Uterus (tissue), 4 donors: ENCODE data around the gene INPP5J. TPM values are rescaled to one million over a fixed set of nuclear protein-coding genes. Genes with fewer than 3 reads are reported as not detected.

Source experiments
- DNase-seq, 2 donors: peaks; one replicate each; pipeline ENCODE4 v3.0.0-alpha.2; 2019 to 2020
- H3K27ac ChIP-seq, 2 donors: fragments of 200-600 bp; sonication (generic); 1 replicate in 1 of 2; 2 replicates in 1 of 2; pipeline ENCODE4 v1.5.1; 2016 to 2018
- H3K27me3 ChIP-seq, 2 donors: fragments of 200-600 bp; sonication (generic); one replicate each; pipeline ENCODE4 v1.5.1; 2018 to 2019; ENCODE audit warnings: control low read depth in 1 of 2
- H3K36me3 ChIP-seq, 2 donors: fragments of 200-600 bp; sonication (generic); one replicate each; pipeline ENCODE4 v1.5.1; 2019; ENCODE audit warnings: control low read depth in 1 of 2
- H3K4me1 ChIP-seq, 2 donors: fragments of 200-600 bp; sonication (generic); one replicate each; pipeline ENCODE4 v1.5.1; 2018 to 2019; ENCODE audit warnings: control low read depth in 1 of 2
- H3K4me3 ChIP-seq, 2 donors: fragments of 200-600 bp; sonication (generic); 1 replicate in 1 of 2; 2 replicates in 1 of 2; pipeline ENCODE4 v1.5.1; 2018 to 2019; ENCODE audit warnings: mild to moderate bottlenecking in 1 of 2
- H3K9me3 ChIP-seq, 2 donors: fragments of 200-600 bp; sonication (generic); one replicate each; pipeline ENCODE4 v1.5.1; 2019; ENCODE audit warnings: control low read depth in 1 of 2
- POLR2A ChIP-seq, 2 donors: fragments of 450-650 bp; IDR thresholded peaks; one replicate each; pipeline ENCODE4 v1.6.1; 2016; ENCODE audit warnings: antibody characterized with exemption in 2 of 2, mild to moderate bottlenecking in 1 of 2, moderate library complexity in 1 of 2
- intact Hi-C: fragments of 100-400 bp; cut with DNase I; formaldehyde crosslinking; loops from one replicate; pipeline ENCODE4 v1.15.1; 2023; ENCODE audit warnings: low total_unique reads
- total RNA-seq, 4 donors: library from RNA; depleted of rRNA in 3 of 4; stranded (reverse); fragments of >200 nt in 3 of 4; gene quantifications; one replicate each; pipeline versions ENCODE4 v1.1.0 to v1.2.4, GENCODE V29; 2014 to 2023
- TF ChIP-seq, protein P1 (sequence below), 4 experiments: fragments of 200-600 bp in 2 of 4; fragments of 450-650 bp in 2 of 4; sonication (generic) in 2 of 4; IDR thresholded peaks; one replicate each; pipeline ENCODE4 v1.5.1; 2016 to 2019; ENCODE audit warnings: antibody characterized with exemption in 4 of 4, mild to moderate bottlenecking in 2 of 4, moderate library complexity in 1 of 4
- donor health status: DM: yes; HTN: yes; CAD: no.

The INPP5J gene
- total RNA-seq, 4 donors from 2014 or later, result 0.59 to 7.9 (median 3.0) TPM

DNA sequence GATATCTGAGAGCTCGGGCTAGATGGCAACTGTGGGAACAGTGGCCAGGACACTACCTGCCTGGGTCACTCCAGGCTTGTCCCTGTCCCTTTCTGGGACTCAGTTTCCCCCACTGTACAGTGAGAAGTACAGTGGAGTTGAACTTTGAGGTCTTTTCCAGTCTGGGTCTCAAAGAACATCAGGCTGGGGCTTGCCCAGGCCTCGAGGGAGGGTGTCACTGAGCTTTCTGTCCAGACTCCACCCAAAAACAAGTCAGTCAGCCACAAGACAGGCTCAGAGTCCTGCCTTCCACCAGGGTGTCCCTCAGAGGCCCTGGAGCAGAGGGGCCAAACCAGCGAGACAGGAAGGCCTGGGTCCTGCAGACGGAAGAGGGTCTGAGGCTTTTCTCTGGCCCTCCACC lies 19.5 kb downstream of the INPP5J start:
- Histone ChIP-seq H3K4me3 (no peak overlapping the region), H3K9me3 (no peaks in the 10 kb centered on the region), H3K36me3 (no peaks in the 10 kb centered on the region), H3K27me3 (no peaks in the 10 kb centered on the region), H3K4me1 (no peaks in the 10 kb centered on the region), H3K27ac (no peak overlapping the region)
- no peak for TF ChIP-seq POLR2A (IDR thresholded peaks at IDR 0.05)
- TF ChIP-seq, protein P1, sequence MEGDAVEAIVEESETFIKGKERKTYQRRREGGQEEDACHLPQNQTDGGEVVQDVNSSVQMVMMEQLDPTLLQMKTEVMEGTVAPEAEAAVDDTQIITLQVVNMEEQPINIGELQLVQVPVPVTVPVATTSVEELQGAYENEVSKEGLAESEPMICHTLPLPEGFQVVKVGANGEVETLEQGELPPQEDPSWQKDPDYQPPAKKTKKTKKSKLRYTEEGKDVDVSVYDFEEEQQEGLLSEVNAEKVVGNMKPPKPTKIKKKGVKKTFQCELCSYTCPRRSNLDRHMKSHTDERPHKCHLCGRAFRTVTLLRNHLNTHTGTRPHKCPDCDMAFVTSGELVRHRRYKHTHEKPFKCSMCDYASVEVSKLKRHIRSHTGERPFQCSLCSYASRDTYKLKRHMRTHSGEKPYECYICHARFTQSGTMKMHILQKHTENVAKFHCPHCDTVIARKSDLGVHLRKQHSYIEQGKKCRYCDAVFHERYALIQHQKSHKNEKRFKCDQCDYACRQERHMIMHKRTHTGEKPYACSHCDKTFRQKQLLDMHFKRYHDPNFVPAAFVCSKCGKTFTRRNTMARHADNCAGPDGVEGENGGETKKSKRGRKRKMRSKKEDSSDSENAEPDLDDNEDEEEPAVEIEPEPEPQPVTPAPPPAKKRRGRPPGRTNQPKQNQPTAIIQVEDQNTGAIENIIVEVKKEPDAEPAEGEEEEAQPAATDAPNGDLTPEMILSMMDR (IDR thresholded peaks at IDR 0.05), result no peak
- intact Hi-C loops, result no loop called here
- no peak for DNase-seq

DNA sequence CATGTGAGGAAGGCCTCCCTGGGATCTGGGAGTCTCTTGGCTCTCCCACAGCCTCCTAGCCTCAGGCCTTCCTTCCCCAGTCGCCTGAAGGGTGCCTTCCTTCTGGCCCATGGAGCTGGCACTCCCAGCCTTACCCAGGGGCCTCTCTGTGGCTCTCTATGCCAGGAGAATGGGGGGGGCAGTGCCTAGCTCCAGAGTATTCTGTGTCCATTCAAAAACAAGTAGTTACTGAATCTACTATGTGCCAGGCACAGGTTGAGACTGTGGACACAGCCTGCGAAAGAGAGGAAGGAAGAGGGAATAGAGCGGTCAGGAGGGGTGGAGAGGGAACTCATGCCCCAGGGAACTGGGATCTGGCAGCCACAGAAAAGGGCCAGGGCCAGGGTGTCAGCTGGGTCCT lies 20.3 kb downstream of the INPP5J start:
- no peak overlapping the region for H3K4me3 ChIP-seq
- H3K4me1 ChIP-seq, result no peaks in the 10 kb centered on the region
- H3K27me3 ChIP-seq, result no peaks in the 10 kb centered on the region
- TF ChIP-seq, protein P1 (IDR thresholded peaks at IDR 0.05), result no peak
- no peak for TF ChIP-seq POLR2A (IDR thresholded peaks at IDR 0.05)
- intact Hi-C loops, result no loop called here
- no peak overlapping the region for H3K27ac ChIP-seq
- no peaks in the 10 kb centered on the region for H3K36me3 ChIP-seq
- DNase-seq, result no peak
- no peaks in the 10 kb centered on the region for H3K9me3 ChIP-seq

- no peak for DNase-seq
- H3K9me3 ChIP-seq, result no peaks in the 10 kb centered on the region
- no peaks in the 10 kb centered on the region for H3K27me3 ChIP-seq
- H3K36me3 ChIP-seq, result no peaks in the 10 kb centered on the region
- intact Hi-C loops, result no loop called here
- H3K4me1 ChIP-seq, result no peaks in the 10 kb centered on the region
- TF ChIP-seq POLR2A (IDR thresholded peaks at IDR 0.05), result no peak
- TF ChIP-seq, protein P1 (IDR thresholded peaks at IDR 0.05), result no peak
- no peak overlapping the region for H3K4me3 ChIP-seq
- H3K27ac ChIP-seq, result no peak overlapping the region
These were observed 20.8 kb downstream of the INPP5J start for GRCh38 chr22:31143537-31143936.

DNA sequence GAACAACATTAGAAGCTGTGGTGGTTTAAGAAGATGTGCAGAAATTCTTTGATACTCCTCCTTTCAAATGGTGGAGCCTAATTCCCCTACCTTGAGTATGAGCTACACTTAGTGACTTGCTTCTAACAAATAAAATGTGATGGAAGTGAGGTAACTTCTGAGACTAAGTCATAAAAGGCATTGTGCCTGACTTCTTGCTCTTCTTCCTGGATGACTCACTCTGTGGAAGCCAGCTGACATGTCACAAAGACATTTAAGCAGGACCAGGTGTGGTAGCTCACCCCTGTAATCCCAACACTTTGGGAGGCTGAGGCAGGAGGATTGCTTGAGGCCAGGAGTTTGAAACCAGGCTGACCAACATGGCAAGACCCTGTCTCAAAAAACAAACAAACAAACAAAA lies 21.5 kb downstream of the INPP5J start:
- intact Hi-C loops, result no loop called here
- TF ChIP-seq, protein P1 (IDR thresholded peaks at IDR 0.05), result no peak
- no peak for TF ChIP-seq POLR2A (IDR thresholded peaks at IDR 0.05)
- no peaks in the 10 kb centered on the region for H3K36me3 ChIP-seq
- no peaks in the 10 kb centered on the region for H3K27me3 ChIP-seq
- no peaks in the 10 kb centered on the region for H3K9me3 ChIP-seq
- no peak overlapping the region for H3K27ac ChIP-seq
- no peak overlapping the region for H3K4me3 ChIP-seq
- H3K4me1 ChIP-seq, result no peaks in the 10 kb centered on the region
- DNase-seq, result no peak

- H3K4me1 ChIP-seq, result no peaks in the 10 kb centered on the region
- TF ChIP-seq POLR2A (IDR thresholded peaks at IDR 0.05), result no peak
- TF ChIP-seq, protein P1 (IDR thresholded peaks at IDR 0.05), result no peak
- intact Hi-C loops, result no loop called here
- H3K36me3 ChIP-seq, result no peaks in the 10 kb centered on the region
- H3K27me3 ChIP-seq, result no peaks in the 10 kb centered on the region
- no peak for DNase-seq
- no peaks in the 10 kb centered on the region for H3K9me3 ChIP-seq
- no peak overlapping the region for H3K4me3 ChIP-seq
- peak overlapping the region; percentile 64 to 70 for H3K27ac ChIP-seq
These were observed 25.7 kb downstream of the INPP5J start for GRCh38 chr22:31148488-31148887.
